GM12864 (cell line): ENCODE measurements around the gene KCNJ11.

Source experiments
- DNase-seq: peaks from one replicate; pipeline ENCODE4 v3.0.0-alpha.2; 2011; ENCODE audit warnings: low read depth
- H3K4me3 ChIP-seq: 2 replicates; pipeline ENCODE4 v1.5.1; 2011; ENCODE audit warnings: mild to moderate bottlenecking, low read depth, low read length, control low read depth
- TF ChIP-seq, protein P1 (sequence below): IDR thresholded peaks from 2 replicates; pipeline ENCODE4 v1.5.1; 2011; ENCODE audit warnings: low read depth, mild to moderate bottlenecking, moderate library complexity, low read length, control low read depth, inconsistent platforms; ENCODE audit errors: missing control alignments

Gene KCNJ11

DNA sequence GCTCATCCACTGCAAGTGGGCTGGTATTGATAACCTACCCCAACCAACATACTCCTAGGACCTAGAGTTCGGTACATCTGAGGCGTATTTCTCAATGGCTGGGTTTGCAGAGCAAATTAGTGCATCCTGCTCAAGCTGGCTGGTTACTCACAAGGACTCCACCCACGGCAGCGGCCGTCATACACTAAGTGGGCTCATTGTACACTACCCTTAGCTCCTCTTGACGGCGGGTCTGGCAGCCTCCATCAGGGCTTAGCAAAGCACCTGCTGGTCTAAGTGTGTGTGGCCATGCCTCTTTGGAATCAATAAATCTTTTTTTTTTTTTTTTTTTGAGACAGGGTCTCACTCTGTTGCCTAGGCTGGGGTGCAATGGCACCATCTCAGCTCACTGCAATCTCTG is 20.2 kb upstream of the KCNJ11 start:
- no peak for DNase-seq
- TF ChIP-seq, protein P1, sequence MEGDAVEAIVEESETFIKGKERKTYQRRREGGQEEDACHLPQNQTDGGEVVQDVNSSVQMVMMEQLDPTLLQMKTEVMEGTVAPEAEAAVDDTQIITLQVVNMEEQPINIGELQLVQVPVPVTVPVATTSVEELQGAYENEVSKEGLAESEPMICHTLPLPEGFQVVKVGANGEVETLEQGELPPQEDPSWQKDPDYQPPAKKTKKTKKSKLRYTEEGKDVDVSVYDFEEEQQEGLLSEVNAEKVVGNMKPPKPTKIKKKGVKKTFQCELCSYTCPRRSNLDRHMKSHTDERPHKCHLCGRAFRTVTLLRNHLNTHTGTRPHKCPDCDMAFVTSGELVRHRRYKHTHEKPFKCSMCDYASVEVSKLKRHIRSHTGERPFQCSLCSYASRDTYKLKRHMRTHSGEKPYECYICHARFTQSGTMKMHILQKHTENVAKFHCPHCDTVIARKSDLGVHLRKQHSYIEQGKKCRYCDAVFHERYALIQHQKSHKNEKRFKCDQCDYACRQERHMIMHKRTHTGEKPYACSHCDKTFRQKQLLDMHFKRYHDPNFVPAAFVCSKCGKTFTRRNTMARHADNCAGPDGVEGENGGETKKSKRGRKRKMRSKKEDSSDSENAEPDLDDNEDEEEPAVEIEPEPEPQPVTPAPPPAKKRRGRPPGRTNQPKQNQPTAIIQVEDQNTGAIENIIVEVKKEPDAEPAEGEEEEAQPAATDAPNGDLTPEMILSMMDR, result no peak

DNA sequence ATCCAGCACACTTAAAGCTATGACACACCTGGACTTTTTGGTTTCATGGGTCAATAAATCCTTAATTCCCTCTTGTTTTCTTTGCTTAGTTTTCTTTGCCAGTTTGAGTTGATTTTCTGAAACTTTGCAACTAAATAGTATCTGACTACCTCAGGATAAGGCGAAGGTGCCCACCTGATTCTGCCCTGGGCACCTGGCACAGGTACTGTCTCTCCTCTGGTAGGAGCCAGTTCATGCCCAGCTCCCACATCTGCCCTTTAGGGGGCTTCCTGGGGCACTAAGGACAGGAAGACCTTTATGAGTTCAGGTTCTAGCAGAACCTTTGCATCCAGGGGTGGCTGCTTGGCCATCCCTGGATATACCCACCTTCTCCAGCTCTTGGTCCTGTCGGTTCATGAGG is 19.6 kb upstream of the KCNJ11 start:
- no peak for DNase-seq
- H3K4me3 ChIP-seq, result no peak overlapping the region
- TF ChIP-seq, protein P1, result no peak

More for the DNA sequence above, 20.2 kb upstream of the KCNJ11 start:
- H3K4me3 ChIP-seq, result no peak overlapping the region

DNA sequence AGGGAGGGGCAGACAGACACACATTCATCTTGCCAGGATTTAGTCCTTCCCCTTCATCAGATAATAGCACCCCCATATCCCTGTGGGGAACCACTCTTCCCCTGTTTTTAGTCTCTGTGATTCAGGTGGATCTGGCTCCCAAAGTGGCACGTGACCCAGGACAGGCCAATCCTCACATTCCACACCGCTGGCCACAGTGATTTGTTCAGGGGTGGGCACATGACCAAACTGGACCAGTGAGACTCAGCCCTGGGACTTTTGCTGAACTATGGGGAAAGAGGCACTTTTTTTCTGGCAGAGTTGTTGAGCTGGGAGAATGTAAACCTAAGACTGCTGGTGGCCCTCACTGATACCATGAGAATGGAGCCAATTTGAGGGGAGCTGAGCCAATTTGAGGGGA is 19.1 kb upstream of the KCNJ11 start:
- H3K4me3 ChIP-seq, result no peak overlapping the region
- TF ChIP-seq, protein P1, result no peak
- no peak for DNase-seq

DNA sequence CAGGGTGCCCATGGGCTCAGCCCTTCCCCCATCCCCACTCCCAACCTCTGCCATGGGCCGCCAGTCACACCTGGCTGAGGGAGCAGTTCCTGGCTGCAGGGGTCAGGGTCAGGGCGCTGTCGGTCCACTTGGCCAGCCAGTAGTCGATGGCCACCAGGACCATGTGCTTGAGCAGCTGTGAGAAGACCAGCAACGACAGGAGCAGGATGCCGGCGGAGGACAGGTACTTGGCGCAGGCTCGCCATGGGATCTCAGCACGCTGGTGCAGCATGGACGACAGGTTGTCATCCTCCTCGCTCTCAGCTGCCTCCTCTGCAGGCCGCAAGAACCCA is 18.3 kb upstream of the KCNJ11 start:
- no peak overlapping the region for H3K4me3 ChIP-seq
- TF ChIP-seq, protein P1, result no peak
- no peak for DNase-seq

DNA sequence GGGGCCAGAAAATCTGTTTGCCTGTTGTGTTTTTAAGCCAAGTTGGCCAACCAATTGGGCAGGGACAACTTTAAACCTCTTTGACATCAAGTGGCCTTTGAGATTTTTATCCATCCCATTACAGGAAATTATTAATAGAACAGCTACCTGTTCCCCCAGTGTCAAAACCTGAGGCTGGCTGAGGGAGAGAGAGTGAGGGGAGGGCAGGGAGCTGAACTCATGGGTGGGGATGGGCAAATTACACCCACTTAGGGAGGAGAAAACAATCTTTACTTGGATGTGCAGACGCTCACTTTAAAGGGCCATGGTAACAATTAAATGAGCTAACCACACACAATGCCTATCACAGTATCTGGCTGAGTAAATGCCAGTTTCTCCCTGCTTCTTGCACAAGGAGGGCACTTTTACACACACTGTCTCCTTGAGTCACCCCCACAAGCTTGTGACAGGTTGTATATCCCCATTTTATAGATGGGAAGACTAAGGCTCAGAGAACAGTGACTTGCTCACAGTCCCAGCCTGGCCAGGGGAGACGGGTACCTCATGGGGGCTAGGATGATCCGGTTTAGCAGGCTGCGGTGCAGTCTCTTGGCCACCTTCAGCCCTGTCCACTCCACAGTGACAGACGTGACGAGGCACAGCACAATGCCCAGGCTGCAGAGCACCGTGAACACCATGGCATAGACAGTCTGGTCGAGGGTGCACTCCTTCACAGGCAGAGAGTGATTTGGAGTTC is 17.8 kb upstream of the KCNJ11 start:
- TF ChIP-seq, protein P1, result no peak
- DNase-seq, result no peak
- no peak overlapping the region for H3K4me3 ChIP-seq

DNA sequence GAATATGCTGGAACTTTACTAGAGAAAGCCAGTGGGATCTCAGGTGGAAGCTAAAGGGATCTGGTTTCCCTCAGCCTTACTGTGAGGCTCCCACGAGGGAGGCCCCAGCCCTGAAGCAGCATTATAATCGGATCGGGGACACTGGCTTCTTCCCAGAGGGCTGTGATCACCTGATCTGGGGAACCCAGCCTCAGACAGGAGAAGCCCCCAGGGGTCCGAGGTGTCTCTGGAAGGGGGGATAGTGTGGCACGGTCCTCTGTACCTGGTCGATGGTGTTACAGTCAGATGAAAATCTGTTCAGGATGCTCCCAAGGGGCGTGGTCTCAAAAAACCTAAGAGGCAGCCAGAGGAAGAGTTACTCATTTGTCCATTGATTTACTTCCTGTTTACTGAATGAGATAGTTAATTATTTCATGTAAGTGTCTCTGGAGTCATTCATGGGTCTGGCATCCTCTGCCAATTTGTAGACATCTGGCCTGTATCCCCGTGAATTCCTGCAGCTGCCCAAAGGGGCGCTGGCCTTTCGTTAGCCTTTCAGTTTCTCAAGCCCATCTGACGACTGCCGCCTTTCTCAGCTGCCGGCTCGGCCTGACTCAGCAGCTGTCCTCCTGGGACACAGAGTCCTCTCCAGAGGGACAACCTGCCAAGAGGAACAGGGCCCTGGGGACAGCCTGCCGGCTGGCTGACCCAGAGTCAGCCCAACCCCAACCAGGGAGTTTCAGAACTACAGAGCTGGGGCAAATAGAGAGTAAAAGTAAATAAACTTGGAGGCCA is 17.0 kb upstream of the KCNJ11 start:
- DNase-seq, result no peak
- TF ChIP-seq, protein P1, result no peak
- H3K4me3 ChIP-seq, result no peak overlapping the region
